Astrocyte (in vitro differentiated cells and primary cell): ENCODE results near the gene KCNN3. TPM values are rescaled to one million over a fixed set of nuclear protein-coding genes. Genes with fewer than 3 reads are reported as not detected.
"Not testable (repeated sequence)": the region's sequence is repeated elsewhere in the genome, so short reads cannot be mapped to it uniquely, and the experiment has no call there.

Source experiments
- DNase-seq: peaks from one replicate; pipeline ENCODE4 v3.0.0-alpha.2; 2010; ENCODE audit warnings: low read depth
- FAIRE-seq: peaks from 2 replicates; lab custom pipeline; 2011; peaks lifted over from hg19 to GRCh38; lab: Jason Lieb, UNC
- H2AFZ ChIP-seq: 2 replicates; pipeline ENCODE4 v1.6.0; 2012; ENCODE audit warnings: low read depth, low read length, inconsistent platforms
- H3K27ac ChIP-seq: 2 replicates; pipeline ENCODE4 v1.5.1; 2011; ENCODE audit warnings: low read depth, low read length, inconsistent platforms
- H3K27me3 ChIP-seq: 2 replicates; pipeline ENCODE4 v1.6.0; 2011; ENCODE audit warnings: low read length, inconsistent platforms; ENCODE audit not compliant: insufficient read depth
- H3K36me3 ChIP-seq: 2 replicates; pipeline ENCODE4 v1.5.1; 2011; ENCODE audit warnings: low read length, inconsistent platforms; ENCODE audit not compliant: insufficient read depth
- H3K4me1 ChIP-seq: 2 replicates; pipeline ENCODE4 v1.5.1; 2011; ENCODE audit warnings: low read length, inconsistent platforms; ENCODE audit not compliant: insufficient read depth
- H3K4me2 ChIP-seq: 2 replicates; pipeline ENCODE4 v1.6.0; 2012; ENCODE audit warnings: low read length, inconsistent platforms
- H3K4me3 ChIP-seq: 2 replicates; pipeline ENCODE4 v1.5.1; 2011; ENCODE audit warnings: low read depth, mild to moderate bottlenecking, low read length, inconsistent platforms; ENCODE audit not compliant: insufficient read depth
- H3K79me2 ChIP-seq: 2 replicates; pipeline ENCODE4 v1.6.0; 2012; ENCODE audit warnings: mild to moderate bottlenecking, low read length, inconsistent platforms; ENCODE audit not compliant: insufficient read depth
- H3K9ac ChIP-seq: 2 replicates; pipeline ENCODE4 v1.6.0; 2012; ENCODE audit warnings: mild to moderate bottlenecking, low read length, inconsistent platforms
- H3K9me3 ChIP-seq: 2 replicates; pipeline ENCODE4 v1.5.1; 2012; ENCODE audit warnings: low read depth, mild to moderate bottlenecking, low read length, inconsistent platforms; ENCODE audit not compliant: insufficient read depth
- H4K20me1 ChIP-seq: 2 replicates; pipeline ENCODE4 v1.6.0; 2012; ENCODE audit warnings: low read length, inconsistent platforms; ENCODE audit not compliant: insufficient read depth
- H3K27ac Mint-ChIP-seq: one replicate; pipeline ENCODE4 v1.8.0; 2021; ENCODE audit warnings: mild to moderate bottlenecking, mixed read lengths; ENCODE audit not compliant: unreplicated experiment
- H3K27me3 Mint-ChIP-seq: one replicate; pipeline ENCODE4 v1.8.0; 2021; ENCODE audit warnings: low read depth, mixed read lengths; ENCODE audit not compliant: unreplicated experiment
- H3K36me3 Mint-ChIP-seq: one replicate; pipeline ENCODE4 v1.8.0; 2021; ENCODE audit warnings: low read depth, mixed read lengths; ENCODE audit not compliant: unreplicated experiment
- H3K4me1 Mint-ChIP-seq: one replicate; pipeline ENCODE4 v1.8.0; 2021; ENCODE audit warnings: low read depth, mixed read lengths; ENCODE audit not compliant: unreplicated experiment
- H3K4me3 Mint-ChIP-seq: one replicate; pipeline ENCODE4 v1.8.0; 2021; ENCODE audit warnings: mild to moderate bottlenecking, moderate library complexity, mixed read lengths; ENCODE audit not compliant: unreplicated experiment
- H3K9me3 Mint-ChIP-seq: one replicate; pipeline ENCODE4 v1.8.0; 2021; ENCODE audit warnings: mild to moderate bottlenecking, mixed read lengths; ENCODE audit not compliant: unreplicated experiment
- CTCF ChIP-seq: IDR thresholded peaks from 2 replicates; pipeline ENCODE4 v1.5.1; 2011; ENCODE audit warnings: low read depth, mild to moderate bottlenecking, inconsistent platforms, low read length, moderate library complexity; ENCODE audit not compliant: insufficient read depth
- EZH2 ChIP-seq: IDR thresholded peaks from 2 replicates; pipeline ENCODE4 v1.6.1; 2012; ENCODE audit warnings: mild to moderate bottlenecking, low read length, inconsistent platforms; ENCODE audit not compliant: insufficient read depth
- total RNA-seq: library from RNA; stranded (reverse); gene quantifications from 2 replicates; pipeline ENCODE4 v1.2.1, GENCODE V29; 2021

KCNN3 gene
- total RNA-seq, 1 donor from 2014 or later, result 0.66 TPM

DNA sequence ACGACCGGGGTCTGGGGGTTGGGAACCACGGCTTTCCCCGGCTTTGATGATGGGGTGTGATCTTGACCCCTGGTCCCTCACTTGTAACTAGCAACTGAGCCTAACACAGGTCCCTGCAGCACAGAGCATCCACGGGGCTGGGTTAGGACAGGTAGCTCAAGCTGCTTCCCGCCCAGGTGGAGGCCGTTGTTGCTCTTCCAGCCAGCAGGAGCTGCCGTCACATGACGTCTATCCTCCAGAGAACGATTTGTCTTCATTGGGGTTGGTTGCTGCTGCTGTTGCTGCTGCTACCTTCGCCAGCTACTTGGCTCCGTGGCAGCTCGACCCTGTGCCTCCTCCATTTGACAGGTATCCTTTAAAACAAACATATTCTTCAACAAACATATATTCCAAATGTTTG lies 187.8 kb downstream of the KCNN3 start:
- no peaks in the 10 kb centered on the region for H3K4me1 ChIP-seq
- no peak overlapping the region for H2AFZ ChIP-seq
- TF ChIP-seq EZH2, result no peak
- no peak for TF ChIP-seq CTCF
- H3K27ac ChIP-seq, result no peak overlapping the region
- H3K79me2 ChIP-seq, result no peaks in the 10 kb centered on the region
- no peaks in the 10 kb centered on the region for H4K20me1 ChIP-seq
- H3K9ac ChIP-seq, result no peak overlapping the region
- no peak for DNase-seq
- Mint-ChIP-seq H3K4me3 (no peak overlapping the region), H3K9me3 (peaks cover 10% of the 10 kb centered on the region), H3K36me3 (peaks cover 2% of the 10 kb centered on the region), H3K27me3 (peaks cover 10% of the 10 kb centered on the region), H3K27ac (no peak overlapping the region), H3K4me1 (no peaks in the 10 kb centered on the region)
- no peaks in the 10 kb centered on the region for H3K36me3 ChIP-seq
- H3K4me3 ChIP-seq, result no peak overlapping the region
- no peak overlapping the region for H3K4me2 ChIP-seq
- H3K27me3 ChIP-seq, result peaks cover 5% of the 10 kb centered on the region
- FAIRE-seq, result no peak
- H3K9me3 ChIP-seq, result no peaks in the 10 kb centered on the region

DNA sequence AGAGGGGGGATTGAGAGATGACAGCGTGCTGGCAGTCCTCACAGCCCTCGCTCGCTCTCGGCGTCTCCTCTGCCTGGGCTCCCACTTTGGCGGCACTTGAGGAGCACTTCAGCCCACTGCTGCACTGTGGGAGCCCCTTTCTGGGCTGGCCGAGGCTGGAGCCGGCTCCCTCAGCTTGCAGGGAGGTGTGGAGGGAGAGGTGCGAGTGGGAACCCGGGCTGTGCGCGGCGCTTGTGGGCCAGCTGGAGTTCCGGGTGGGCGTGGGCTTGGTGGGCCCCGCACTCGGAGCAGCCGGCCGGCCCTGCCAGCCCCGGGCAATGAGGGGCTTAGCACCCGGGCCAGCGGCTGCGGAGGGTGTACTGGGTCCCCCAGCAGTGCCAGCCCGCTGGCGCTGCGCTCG lies 192.2 kb downstream of the KCNN3 start:
- not testable (repeated sequence) for H3K4me1 Mint-ChIP-seq, H3K9ac ChIP-seq, FAIRE-seq, H4K20me1 ChIP-seq, DNase-seq, H3K4me1 ChIP-seq, H3K9me3 ChIP-seq, H3K4me2 ChIP-seq, H3K27me3 ChIP-seq, H3K4me3 Mint-ChIP-seq, H3K27ac Mint-ChIP-seq, H3K36me3 ChIP-seq, H3K9me3 Mint-ChIP-seq, H2AFZ ChIP-seq, H3K27ac ChIP-seq, H3K79me2 ChIP-seq, H3K36me3 Mint-ChIP-seq, H3K4me3 ChIP-seq
- H3K27me3 Mint-ChIP-seq, result peaks cover 18% of the 10 kb centered on the region

DNA sequence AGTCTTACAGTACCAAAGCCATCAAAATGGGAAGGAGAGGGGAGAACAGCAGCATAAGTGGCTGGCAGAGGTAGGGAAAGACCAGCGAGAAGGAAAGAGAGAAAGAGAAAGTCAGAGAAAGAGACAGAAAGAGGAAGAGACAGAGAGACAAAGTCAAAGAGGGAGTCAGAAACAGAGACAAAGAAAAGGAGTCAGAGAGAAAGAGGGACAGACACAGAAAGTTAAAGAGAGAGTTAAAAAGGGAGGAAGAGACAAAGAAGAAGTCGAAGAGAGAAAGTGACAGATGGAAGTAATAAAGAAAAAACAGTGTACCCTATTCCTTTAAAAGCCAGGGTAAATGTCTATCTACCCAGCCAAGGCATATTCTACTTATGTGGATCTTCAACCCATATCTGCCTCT lies 193.2 kb downstream of the KCNN3 start:
- H3K9ac ChIP-seq, result not testable (repeated sequence)

DNA sequence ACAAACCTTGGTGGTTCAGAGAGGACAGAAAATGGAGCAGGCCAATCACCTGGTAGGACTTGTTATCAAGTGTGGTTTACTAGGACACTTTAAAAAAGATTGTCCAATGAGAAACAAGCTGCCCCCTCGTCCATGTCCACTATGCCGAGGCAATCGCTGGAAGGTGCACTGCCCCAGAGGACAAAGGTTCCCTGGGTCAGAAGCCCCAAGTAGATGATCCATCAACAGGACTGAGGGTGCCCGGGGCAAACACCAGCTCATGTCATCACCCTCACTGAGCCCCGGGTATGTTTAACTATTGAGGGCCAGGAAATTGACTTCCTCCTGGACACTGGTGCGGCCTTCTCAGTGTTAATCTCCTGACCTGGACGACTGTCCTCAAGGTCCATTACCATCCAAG lies 195.6 kb downstream of the KCNN3 start:
- not testable (repeated sequence) for H4K20me1 ChIP-seq, H3K36me3 ChIP-seq, FAIRE-seq, H3K9me3 Mint-ChIP-seq, DNase-seq, H3K27ac Mint-ChIP-seq, H3K79me2 ChIP-seq, H3K4me3 Mint-ChIP-seq, H3K9me3 ChIP-seq, H3K4me1 Mint-ChIP-seq, H2AFZ ChIP-seq, H3K36me3 Mint-ChIP-seq, H3K9ac ChIP-seq, H3K4me3 ChIP-seq, H3K4me1 ChIP-seq, H3K27me3 ChIP-seq, H3K4me2 ChIP-seq, H3K27ac ChIP-seq
- H3K27me3 Mint-ChIP-seq, result peaks cover 16% of the 10 kb centered on the region

More for the DNA sequence above, 193.2 kb downstream of the KCNN3 start:
- not testable (repeated sequence) for H3K4me3 Mint-ChIP-seq, FAIRE-seq, H3K27me3 ChIP-seq, H3K9me3 Mint-ChIP-seq, H3K4me2 ChIP-seq, H4K20me1 ChIP-seq, DNase-seq, H3K4me1 Mint-ChIP-seq, H3K27ac Mint-ChIP-seq, H2AFZ ChIP-seq, H3K9me3 ChIP-seq, H3K27ac ChIP-seq, H3K36me3 Mint-ChIP-seq, H3K4me3 ChIP-seq, H3K36me3 ChIP-seq, H3K4me1 ChIP-seq, H3K79me2 ChIP-seq
- H3K27me3 Mint-ChIP-seq, result peaks cover 12% of the 10 kb centered on the region

- H3K4me1 ChIP-seq, H3K4me3 ChIP-seq, H3K79me2 ChIP-seq, H4K20me1 ChIP-seq, FAIRE-seq, H3K9me3 ChIP-seq, H3K27ac Mint-ChIP-seq, H3K4me2 ChIP-seq, H2AFZ ChIP-seq, H3K27me3 ChIP-seq, H3K9ac ChIP-seq, H3K4me1 Mint-ChIP-seq, DNase-seq, H3K27ac ChIP-seq, H3K36me3 Mint-ChIP-seq, H3K4me3 Mint-ChIP-seq, H3K36me3 ChIP-seq, H3K9me3 Mint-ChIP-seq: not testable (repeated sequence)
- peaks cover 16% of the 10 kb centered on the region for H3K27me3 Mint-ChIP-seq
Observed at GRCh38 chr1:154672245-154672644, 197.8 kb downstream of the KCNN3 start.
